ENCODE measurements around the gene DNAH7.
"Not testable (repeated sequence)": the region's sequence is repeated elsewhere in the genome, so short reads cannot be mapped to it uniquely, and the experiment has no call there.

DNAH7 gene

GRCh38 chr2:195697681-195698220 is 370.9 kb downstream of the DNAH7 start:
- no peaks in the 10 kb centered on the region for H3K4me1 ChIP-seq

GRCh38 chr2:195696012-195696411 is 372.6 kb downstream of the DNAH7 start:
- H3K4me2 ChIP-seq (ENCODE audit: low read length), result no peak overlapping the region
- H3K9ac ChIP-seq, result no peak overlapping the region
- no peaks in the 10 kb centered on the region for H3K36me3 ChIP-seq (ENCODE audit: control insufficient read depth, insufficient read depth, low read length)
- no peak overlapping the region for H3K27ac ChIP-seq
- no peaks in the 10 kb centered on the region for H3K79me2 ChIP-seq
- no peaks in the 10 kb centered on the region for H3K27me3 ChIP-seq (ENCODE audit: control insufficient read depth, insufficient read depth, low read length)
- H3K4me3 ChIP-seq (ENCODE audit: low read depth, low read length), result no peak overlapping the region
- no peak for TF ChIP-seq CTCF (IDR thresholded peaks at IDR 0.05)
- no peaks in the 10 kb centered on the region for H3K4me1 ChIP-seq
- H3K9me3 ChIP-seq (ENCODE audit: control insufficient read depth, low read length), result peaks cover under 1% of the 10 kb centered on the region
- no peak overlapping the region for H2AFZ ChIP-seq

More at GRCh38 chr2:195697681-195698220, 370.9 kb downstream of the DNAH7 start:
- H3K27me3 ChIP-seq (ENCODE audit: control insufficient read depth, insufficient read depth, low read length), result no peaks in the 10 kb centered on the region
- no peak overlapping the region for H3K9ac ChIP-seq
- H2AFZ ChIP-seq, result no peak overlapping the region
- H3K27ac ChIP-seq, result no peak overlapping the region
- H3K36me3 ChIP-seq (ENCODE audit: control insufficient read depth, insufficient read depth, low read length), result no peaks in the 10 kb centered on the region
- no peak overlapping the region for H3K4me3 ChIP-seq (ENCODE audit: low read depth, low read length)
- TF ChIP-seq CTCF (IDR thresholded peaks at IDR 0.05), result no peak
- H3K9me3 ChIP-seq (ENCODE audit: control insufficient read depth, low read length), result peaks cover 2% of the 10 kb centered on the region
- no peak overlapping the region for H3K4me2 ChIP-seq (ENCODE audit: low read length)
- H3K79me2 ChIP-seq, result no peaks in the 10 kb centered on the region

- H3K4me1 ChIP-seq, result no peaks in the 10 kb centered on the region
- no peak overlapping the region for H3K4me3 ChIP-seq (ENCODE audit: low read depth, low read length)
- no peak overlapping the region for H2AFZ ChIP-seq
- no peaks in the 10 kb centered on the region for H3K79me2 ChIP-seq
- H3K9ac ChIP-seq, result no peak overlapping the region
- no peak overlapping the region for H3K27ac ChIP-seq
- no peak overlapping the region for H3K4me2 ChIP-seq (ENCODE audit: low read length)
- H3K36me3 ChIP-seq (ENCODE audit: control insufficient read depth, insufficient read depth, low read length), result no peaks in the 10 kb centered on the region
- no peak for TF ChIP-seq CTCF (IDR thresholded peaks at IDR 0.05)
- H3K9me3 ChIP-seq (ENCODE audit: control insufficient read depth, low read length), result no peaks in the 10 kb centered on the region
- no peaks in the 10 kb centered on the region for H3K27me3 ChIP-seq (ENCODE audit: control insufficient read depth, insufficient read depth, low read length)
Measured at GRCh38 chr2:195695002-195695631, 373.5 kb downstream of the DNAH7 start.

- no peaks in the 10 kb centered on the region for H3K4me1 ChIP-seq
- H3K9ac ChIP-seq, result no peak overlapping the region
- H3K36me3 ChIP-seq (ENCODE audit: control insufficient read depth, insufficient read depth, low read length), result no peaks in the 10 kb centered on the region
- no peak overlapping the region for H2AFZ ChIP-seq
- H3K79me2 ChIP-seq, result no peaks in the 10 kb centered on the region
- no peaks in the 10 kb centered on the region for H3K9me3 ChIP-seq (ENCODE audit: control insufficient read depth, low read length)
- H3K4me2 ChIP-seq (ENCODE audit: low read length), result no peak overlapping the region
- no peaks in the 10 kb centered on the region for H3K27me3 ChIP-seq (ENCODE audit: control insufficient read depth, insufficient read depth, low read length)
- H3K27ac ChIP-seq, result no peak overlapping the region
- no peak overlapping the region for H3K4me3 ChIP-seq (ENCODE audit: low read depth, low read length)
- no peak for TF ChIP-seq CTCF (IDR thresholded peaks at IDR 0.05)
Measured at GRCh38 chr2:195694553-195694952, 374.1 kb downstream of the DNAH7 start.

GRCh38 chr2:195692531-195692930 is 376.1 kb downstream of the DNAH7 start:
- H3K4me2 ChIP-seq (ENCODE audit: low read length); H3K9me3 ChIP-seq (ENCODE audit: control insufficient read depth, low read length); H3K4me3 ChIP-seq (ENCODE audit: low read depth, low read length); H3K4me1 ChIP-seq; H3K27ac ChIP-seq; H3K36me3 ChIP-seq (ENCODE audit: control insufficient read depth, insufficient read depth, low read length); H3K79me2 ChIP-seq; H3K9ac ChIP-seq; H3K27me3 ChIP-seq (ENCODE audit: control insufficient read depth, insufficient read depth, low read length); H2AFZ ChIP-seq: not testable (repeated sequence)

Measured in parathyroid adenoma (tissue), 2 donors.